Measurements from ENCODE around the gene M6PR.

The M6PR gene

GRCh38 chr12:8947737-8948136 is 1.7 kb downstream of the M6PR start:
- H3K4me2 ChIP-seq (ENCODE audit: insufficient read depth, low read length, poor library complexity, severe bottlenecking): no peak overlapping the region
- H4K8ac ChIP-seq (ENCODE audit: low read depth, low read length): no peak overlapping the region
- peaks cover 11 to 48% of the 10 kb centered on the region in 2 donors for H3K36me3 ChIP-seq (replicated peaks in 1 of 2; ENCODE audit: control insufficient read depth in 2 of 2, insufficient read depth in 2 of 2, low read length in 2 of 2)
- H2BK15ac ChIP-seq (ENCODE audit: low read length): no peak overlapping the region
- no peak overlapping the region for H2AK5ac ChIP-seq (ENCODE audit: low read depth, low read length)
- H3K23ac ChIP-seq (ENCODE audit: low read depth, low read length, poor library complexity): no peak overlapping the region
- H3K9ac ChIP-seq (ENCODE audit: low read depth, low read length, poor library complexity): no peak overlapping the region
- H2BK120ac ChIP-seq (ENCODE audit: low read depth, low read length): no peak overlapping the region
- H3K9me3 ChIP-seq (replicated peaks in 1 of 2; ENCODE audit: control insufficient read depth in 2 of 2, insufficient read depth in 1 of 2, low read depth in 1 of 2, low read length in 2 of 2): no peaks in the 10 kb centered on the region
- H2AFZ ChIP-seq (ENCODE audit: low read length): no peak overlapping the region
- H2BK12ac ChIP-seq (ENCODE audit: low read length): no peak overlapping the region
- H3K27me3 ChIP-seq (ENCODE audit: control insufficient read depth in 3 of 3, insufficient read depth in 3 of 3, low read depth in 1 of 3, low read length in 3 of 3): no peaks in the 10 kb centered on the region
- no peak overlapping the region for H3K14ac ChIP-seq (ENCODE audit: low read length)
- no peaks in the 10 kb centered on the region for H3K79me1 ChIP-seq (ENCODE audit: low read depth, low read length)
- peak overlapping the region in 1 of 2 donors; percentile 66 for H3K4me3 ChIP-seq (ENCODE audit: low read length in 2 of 2)
- no peak overlapping the region for H2BK5ac ChIP-seq (ENCODE audit: low read length)
- H4K91ac ChIP-seq (ENCODE audit: low read depth, low read length, poor library complexity): no peak overlapping the region
- DNase-seq (ENCODE audit: low spot score): no peak
- H3K27ac ChIP-seq (replicated peaks; ENCODE audit: low read length): no peak overlapping the region
- H3K4me1 ChIP-seq (ENCODE audit: control insufficient read depth in 2 of 2, insufficient read depth in 1 of 2, low read depth in 1 of 2, low read length in 2 of 2): peaks cover 0 to 12% of the 10 kb centered on the region in 2 donors
- no peak overlapping the region for H3K18ac ChIP-seq (ENCODE audit: low read length)
- no peak overlapping the region for H3K4ac ChIP-seq (ENCODE audit: low read length)

GRCh38 chr12:8946733-8947132 is 2.7 kb downstream of the M6PR start:
- Histone ChIP-seq H4K8ac (ENCODE audit: low read depth, low read length) (no peak overlapping the region), H2BK15ac (ENCODE audit: low read length) (no peak overlapping the region), H3K18ac (ENCODE audit: low read length) (no peak overlapping the region), H3K4me1 (ENCODE audit: control insufficient read depth in 2 of 2, insufficient read depth in 1 of 2, low read depth in 1 of 2, low read length in 2 of 2) (peaks cover 0 to 12% of the 10 kb centered on the region in 2 donors), H3K9ac (ENCODE audit: low read depth, low read length, poor library complexity) (no peak overlapping the region), H2BK5ac (ENCODE audit: low read length) (no peak overlapping the region), H3K4ac (ENCODE audit: low read length) (no peak overlapping the region), H3K14ac (ENCODE audit: low read length) (no peak overlapping the region), H3K4me3 (ENCODE audit: low read length in 2 of 2) (no peak overlapping the region), H2BK12ac (ENCODE audit: low read length) (no peak overlapping the region), H3K4me2 (ENCODE audit: insufficient read depth, low read length, poor library complexity, severe bottlenecking) (no peak overlapping the region), H3K79me1 (ENCODE audit: low read depth, low read length) (no peaks in the 10 kb centered on the region), H3K36me3 (replicated peaks in 1 of 2; ENCODE audit: control insufficient read depth in 2 of 2, insufficient read depth in 2 of 2, low read length in 2 of 2) (peaks cover 16 to 58% of the 10 kb centered on the region in 2 donors), H4K91ac (ENCODE audit: low read depth, low read length, poor library complexity) (no peak overlapping the region), H2BK120ac (ENCODE audit: low read depth, low read length) (no peak overlapping the region), H3K23ac (ENCODE audit: low read depth, low read length, poor library complexity) (no peak overlapping the region), H3K27me3 (ENCODE audit: control insufficient read depth in 3 of 3, insufficient read depth in 3 of 3, low read depth in 1 of 3, low read length in 3 of 3) (no peaks in the 10 kb centered on the region), H2AK5ac (ENCODE audit: low read depth, low read length) (no peak overlapping the region), H3K9me3 (replicated peaks in 1 of 2; ENCODE audit: control insufficient read depth in 2 of 2, insufficient read depth in 1 of 2, low read depth in 1 of 2, low read length in 2 of 2) (no peaks in the 10 kb centered on the region), H3K27ac (replicated peaks; ENCODE audit: low read length) (no peak overlapping the region), H2AFZ (ENCODE audit: low read length) (no peak overlapping the region)
- WGBS, 2 donors (ENCODE audit: extremely low coverage in 2 of 2, insufficient read length in 2 of 2, insufficient replicate concordance in 1 of 2): no CpG with 5 or more reads among the region's 1 CpG
- no peak for DNase-seq (ENCODE audit: low spot score)

GRCh38 chr12:8943565-8944186 is 5.8 kb downstream of the M6PR start:
- Histone ChIP-seq H2AK5ac (ENCODE audit: low read depth, low read length) (no peak overlapping the region), H3K9ac (ENCODE audit: low read depth, low read length, poor library complexity) (no peak overlapping the region), H3K18ac (ENCODE audit: low read length) (no peak overlapping the region), H3K14ac (ENCODE audit: low read length) (no peak overlapping the region), H2BK15ac (ENCODE audit: low read length) (no peak overlapping the region), H3K4ac (ENCODE audit: low read length) (no peak overlapping the region), H3K9me3 (replicated peaks in 1 of 2; ENCODE audit: control insufficient read depth in 2 of 2, insufficient read depth in 1 of 2, low read depth in 1 of 2, low read length in 2 of 2) (no peaks in the 10 kb centered on the region), H2AFZ (ENCODE audit: low read length) (no peak overlapping the region), H3K4me2 (ENCODE audit: insufficient read depth, low read length, poor library complexity, severe bottlenecking) (no peak overlapping the region), H2BK5ac (ENCODE audit: low read length) (no peak overlapping the region), H3K4me3 (ENCODE audit: low read length in 2 of 2) (no peak overlapping the region), H3K79me1 (ENCODE audit: low read depth, low read length) (no peaks in the 10 kb centered on the region), H2BK12ac (ENCODE audit: low read length) (no peak overlapping the region), H4K91ac (ENCODE audit: low read depth, low read length, poor library complexity) (no peak overlapping the region), H3K23ac (ENCODE audit: low read depth, low read length, poor library complexity) (no peak overlapping the region), H3K4me1 (ENCODE audit: control insufficient read depth in 2 of 2, insufficient read depth in 1 of 2, low read depth in 1 of 2, low read length in 2 of 2) (peaks cover 0 to 12% of the 10 kb centered on the region in 2 donors), H2BK120ac (ENCODE audit: low read depth, low read length) (no peak overlapping the region), H3K36me3 (replicated peaks in 1 of 2; ENCODE audit: control insufficient read depth in 2 of 2, insufficient read depth in 2 of 2, low read length in 2 of 2) (peaks cover 23 to 70% of the 10 kb centered on the region in 2 donors), H3K27me3 (ENCODE audit: control insufficient read depth in 3 of 3, insufficient read depth in 3 of 3, low read depth in 1 of 3, low read length in 3 of 3) (no peaks in the 10 kb centered on the region), H4K8ac (ENCODE audit: low read depth, low read length) (no peak overlapping the region), H3K27ac (replicated peaks; ENCODE audit: low read length) (no peak overlapping the region)
- no CpG with 5 or more reads among the region's 10 CpGs for WGBS, 2 donors (ENCODE audit: extremely low coverage in 2 of 2, insufficient read length in 2 of 2, insufficient replicate concordance in 1 of 2)
- DNase-seq (ENCODE audit: low spot score): no peak

GRCh38 chr12:8941691-8942478 is 7.6 kb downstream of the M6PR start:
- WGBS, 2 donors (ENCODE audit: extremely low coverage in 2 of 2, insufficient read length in 2 of 2, insufficient replicate concordance in 1 of 2): no CpG with 5 or more reads among the region's 5 CpGs
- Histone ChIP-seq H3K9me3 (replicated peaks in 1 of 2; ENCODE audit: control insufficient read depth in 2 of 2, insufficient read depth in 1 of 2, low read depth in 1 of 2, low read length in 2 of 2) (no peaks in the 10 kb centered on the region), H2BK12ac (ENCODE audit: low read length) (no peak overlapping the region), H3K4ac (ENCODE audit: low read length) (no peak overlapping the region), H2AFZ (ENCODE audit: low read length) (no peak overlapping the region), H2BK15ac (ENCODE audit: low read length) (no peak overlapping the region), H3K23ac (ENCODE audit: low read depth, low read length, poor library complexity) (no peak overlapping the region), H3K4me3 (ENCODE audit: low read length in 2 of 2) (no peak overlapping the region), H2AK5ac (ENCODE audit: low read depth, low read length) (no peak overlapping the region), H3K27me3 (ENCODE audit: control insufficient read depth in 3 of 3, insufficient read depth in 3 of 3, low read depth in 1 of 3, low read length in 3 of 3) (no peaks in the 10 kb centered on the region), H3K4me2 (ENCODE audit: insufficient read depth, low read length, poor library complexity, severe bottlenecking) (no peak overlapping the region), H2BK5ac (ENCODE audit: low read length) (no peak overlapping the region), H3K18ac (ENCODE audit: low read length) (no peak overlapping the region), H3K4me1 (ENCODE audit: control insufficient read depth in 2 of 2, insufficient read depth in 1 of 2, low read depth in 1 of 2, low read length in 2 of 2) (no peaks in the 10 kb centered on the region), H3K27ac (replicated peaks; ENCODE audit: low read length) (no peak overlapping the region), H3K79me1 (ENCODE audit: low read depth, low read length) (no peaks in the 10 kb centered on the region), H3K14ac (ENCODE audit: low read length) (no peak overlapping the region), H3K36me3 (replicated peaks in 1 of 2; ENCODE audit: control insufficient read depth in 2 of 2, insufficient read depth in 2 of 2, low read length in 2 of 2) (peaks cover 29 to 80% of the 10 kb centered on the region in 2 donors), H4K8ac (ENCODE audit: low read depth, low read length) (no peak overlapping the region), H3K9ac (ENCODE audit: low read depth, low read length, poor library complexity) (no peak overlapping the region), H4K91ac (ENCODE audit: low read depth, low read length, poor library complexity) (no peak overlapping the region), H2BK120ac (ENCODE audit: low read depth, low read length) (no peak overlapping the region)
- no peak for DNase-seq (ENCODE audit: low spot score)

Measured in neuronal stem cell (in vitro differentiated cells).